Measurements from ENCODE around the gene KDM4B.
"Not testable (repeated sequence)": the region's sequence is repeated elsewhere in the genome, so short reads cannot be mapped to it uniquely, and the experiment has no call there.

KDM4B gene

GRCh38 chr19:4967738-4968461 is 1.0 kb upstream of the KDM4B start:
- DNase-seq (ENCODE audit: low spot score) = no peak

- DNase-seq (ENCODE audit: low spot score) = no peak
Measured at GRCh38 chr19:4969292-4969771, 419 bp downstream of the KDM4B start.

GRCh38 chr19:4969772-4970531 is 1.0 kb downstream of the KDM4B start:
- DNase-seq (ENCODE audit: low spot score) = peak; percentile 10

GRCh38 chr19:4970558-4971423 is 1.9 kb downstream of the KDM4B start:
- no peak for DNase-seq (ENCODE audit: low spot score)

GRCh38 chr19:4971424-4971793 is 2.5 kb downstream of the KDM4B start:
- peak; percentile 34 for DNase-seq (ENCODE audit: low spot score)

GRCh38 chr19:4971816-4972495 is 3.0 kb downstream of the KDM4B start:
- no peak for DNase-seq (ENCODE audit: low spot score)

- peak; percentile 58 for DNase-seq (ENCODE audit: low spot score)
Measured at GRCh38 chr19:4972509-4973230, 3.8 kb downstream of the KDM4B start.

- DNase-seq (ENCODE audit: low spot score) = no peak
Measured at GRCh38 chr19:4974880-4975469, 6.1 kb downstream of the KDM4B start.

- not testable (repeated sequence) for DNase-seq (ENCODE audit: low spot score)
Measured at GRCh38 chr19:4975601-4976000, 6.7 kb downstream of the KDM4B start.

- DNase-seq (ENCODE audit: low spot score) = peak; percentile 88
Measured at GRCh38 chr19:4976401-4977298, 7.7 kb downstream of the KDM4B start.

GRCh38 chr19:4977299-4978174 is 8.6 kb downstream of the KDM4B start:
- DNase-seq (ENCODE audit: low spot score) = peak; percentile 83

- no peak for DNase-seq (ENCODE audit: low spot score)
Measured at GRCh38 chr19:4979211-4979807, 10.4 kb downstream of the KDM4B start.

- DNase-seq (ENCODE audit: low spot score) = no peak
Measured at GRCh38 chr19:4980067-4980466, 11.2 kb downstream of the KDM4B start.

- no peak for DNase-seq (ENCODE audit: low spot score)
Measured at GRCh38 chr19:4980838-4981680, 12.1 kb downstream of the KDM4B start.

GRCh38 chr19:4981681-4981958 is 12.7 kb downstream of the KDM4B start:
- DNase-seq (ENCODE audit: low spot score) = no peak

GRCh38 chr19:4983346-4984105 is 14.6 kb downstream of the KDM4B start:
- no peak for DNase-seq (ENCODE audit: low spot score)

- no peak for DNase-seq (ENCODE audit: low spot score)
Measured at GRCh38 chr19:4984106-4984380, 15.1 kb downstream of the KDM4B start.

All from AG08395 (cell line).